HG02970 (cell line): Measurements from ENCODE around the gene CDKN2AIPNL.

Experiments
- ATAC-seq: cut with Tn5 transposase; IDR thresholded peaks from one replicate; pipeline ENCODE4 v1.9.1; 2021; ENCODE audit warnings: mild to moderate bottlenecking, moderate library complexity, moderate number of reproducible peaks; ENCODE audit not compliant: unreplicated experiment, low FRiP score

The CDKN2AIPNL gene

DNA sequence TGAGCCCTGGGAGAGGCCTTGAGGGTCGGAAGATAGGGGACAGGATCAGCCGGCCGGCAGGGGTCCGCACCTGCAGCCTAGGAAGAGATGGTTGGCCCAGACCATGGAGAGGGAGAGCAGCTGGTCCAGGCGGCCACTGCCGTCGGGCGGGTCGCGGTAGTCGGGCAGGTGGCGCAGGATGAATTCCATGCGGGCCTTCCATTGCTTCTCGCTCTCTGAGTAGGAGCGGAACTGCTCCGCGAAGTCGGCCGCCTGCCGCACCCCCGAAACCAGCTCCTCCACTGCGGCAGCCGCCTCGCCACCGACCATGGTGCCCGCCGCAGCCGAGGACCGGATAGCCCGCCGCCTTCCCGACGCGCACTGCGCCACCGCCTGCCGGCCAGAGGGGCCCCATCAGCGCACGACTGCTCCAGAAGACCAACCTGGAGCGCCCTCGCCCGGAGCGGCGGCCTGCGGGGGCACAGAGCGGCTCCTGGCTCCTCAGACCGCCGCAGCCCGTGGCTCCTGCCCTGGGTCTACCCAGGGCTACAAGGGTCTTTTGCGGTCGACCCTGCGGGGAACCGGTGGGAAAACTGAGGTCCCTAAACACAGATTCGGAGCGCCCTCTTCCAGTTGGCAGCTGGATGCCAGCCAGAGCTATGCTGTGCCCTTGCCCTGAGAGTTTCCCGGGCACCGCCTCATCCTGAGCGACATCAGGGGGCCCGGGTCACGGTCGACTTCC is at the start of gene CDKN2AIPNL:
TSS of gene CDKN2AIPNL (minus strand) at position 336 of the 721 bp plus-strand sequence. CDS start at position 309, 27 bp downstream.
- peak; percentile 95 for ATAC-seq

DNA sequence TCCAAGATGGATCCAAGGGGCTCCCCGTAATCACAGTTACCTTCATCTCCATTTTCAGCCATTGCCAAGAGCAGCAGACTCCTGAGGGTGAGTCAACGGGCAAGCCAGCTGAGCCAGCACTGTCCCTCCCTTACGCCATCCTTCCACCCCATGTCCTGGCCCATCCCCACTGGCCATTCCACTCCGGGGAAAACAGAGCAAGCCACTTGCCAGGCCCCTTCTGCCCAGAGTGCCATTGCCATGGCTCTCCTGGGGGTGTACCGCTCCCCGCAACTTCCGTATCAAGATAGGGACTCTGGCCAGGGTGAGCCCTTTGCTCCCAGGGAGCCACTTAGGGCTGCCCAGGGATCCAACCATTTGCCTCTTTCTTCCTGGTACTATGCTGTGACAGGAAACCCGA is 48.9 kb upstream of the CDKN2AIPNL start:
- ATAC-seq, result no peak

DNA sequence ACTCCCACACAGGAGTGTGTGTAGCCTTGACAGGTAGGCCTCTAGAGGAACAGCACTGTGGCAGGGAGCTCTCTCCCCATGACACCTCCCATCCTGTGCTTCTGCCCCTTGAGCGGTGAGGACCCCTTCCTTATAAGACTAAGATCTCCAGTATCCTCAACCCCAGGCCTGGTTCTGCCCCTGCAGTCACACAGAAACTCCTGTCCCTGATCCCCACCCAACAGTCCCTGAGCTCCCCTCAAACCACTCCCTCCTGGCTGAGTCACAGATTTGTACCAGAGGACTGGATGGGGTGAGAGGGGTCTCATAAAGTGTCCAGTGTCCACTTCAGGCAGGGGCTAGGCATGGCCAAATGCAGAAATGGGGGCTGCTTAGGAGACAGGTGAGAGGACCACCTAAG is 47.8 kb upstream of the CDKN2AIPNL start:
- no peak for ATAC-seq

GRCh38 chr5:134459010-134459403 is 47.3 kb upstream of the CDKN2AIPNL start:
- no peak for ATAC-seq

DNA sequence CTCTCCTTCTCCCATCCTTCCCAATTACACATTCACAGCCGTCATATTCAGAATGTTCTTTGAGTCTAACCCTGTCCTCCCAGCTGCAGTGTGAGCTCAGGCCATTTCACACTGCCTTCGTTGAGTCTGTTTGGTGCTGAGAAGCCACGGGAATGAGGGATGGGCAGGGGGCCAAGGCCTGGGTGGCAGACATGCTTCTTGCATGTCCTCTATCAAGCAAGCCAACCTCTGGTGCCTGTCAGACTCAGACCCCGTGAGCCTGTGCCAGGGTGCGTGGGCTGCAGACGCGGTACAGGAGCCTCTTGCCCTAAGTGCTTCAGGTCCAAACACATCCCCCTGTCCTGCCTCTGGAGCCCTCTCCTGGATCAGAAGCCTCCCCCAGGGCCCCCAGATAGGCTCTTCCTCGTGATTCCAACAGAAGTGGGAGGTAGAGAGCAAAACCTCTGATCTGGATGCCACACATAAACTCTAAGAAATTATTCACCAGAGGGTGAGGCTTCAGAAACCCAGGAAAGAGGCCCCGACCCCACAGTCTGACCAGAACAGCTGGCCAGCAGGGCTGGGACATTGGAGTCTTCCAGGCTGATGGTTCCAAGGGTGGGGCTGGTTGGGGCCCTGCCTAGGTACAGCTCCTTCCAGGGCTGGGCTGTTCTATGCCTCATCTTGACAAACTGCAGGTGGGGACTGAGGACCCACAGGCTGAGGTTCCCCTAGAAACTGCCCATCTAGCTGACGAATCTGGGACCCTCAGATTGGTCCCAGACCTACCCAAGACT is 46.7 kb upstream of the CDKN2AIPNL start:
- ATAC-seq, result no peak

GRCh38 chr5:134457801-134458200 is 46.1 kb upstream of the CDKN2AIPNL start:
- no peak for ATAC-seq

- no peak for ATAC-seq
Measured at GRCh38 chr5:134456825-134457224, 45.1 kb upstream of the CDKN2AIPNL start.

DNA sequence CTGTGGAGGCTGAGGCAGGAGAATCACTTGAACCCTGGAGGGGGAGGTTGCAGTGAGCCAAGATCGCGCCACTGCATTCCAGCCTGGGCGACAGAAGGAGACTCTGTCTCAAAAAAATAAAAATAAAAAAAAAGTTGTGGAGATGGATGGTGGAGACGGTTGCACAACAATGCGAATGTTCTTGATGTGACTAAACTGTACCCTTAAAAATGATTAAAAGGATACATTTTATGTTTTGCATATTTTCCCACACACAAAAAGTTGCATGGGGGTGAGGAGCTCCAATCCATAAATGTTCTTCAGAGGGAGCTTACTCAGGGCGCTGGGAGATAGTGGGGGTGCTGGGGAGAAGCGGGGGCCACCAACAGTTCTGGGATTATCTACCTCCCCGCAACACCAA is 43.8 kb upstream of the CDKN2AIPNL start:
- no peak for ATAC-seq

DNA sequence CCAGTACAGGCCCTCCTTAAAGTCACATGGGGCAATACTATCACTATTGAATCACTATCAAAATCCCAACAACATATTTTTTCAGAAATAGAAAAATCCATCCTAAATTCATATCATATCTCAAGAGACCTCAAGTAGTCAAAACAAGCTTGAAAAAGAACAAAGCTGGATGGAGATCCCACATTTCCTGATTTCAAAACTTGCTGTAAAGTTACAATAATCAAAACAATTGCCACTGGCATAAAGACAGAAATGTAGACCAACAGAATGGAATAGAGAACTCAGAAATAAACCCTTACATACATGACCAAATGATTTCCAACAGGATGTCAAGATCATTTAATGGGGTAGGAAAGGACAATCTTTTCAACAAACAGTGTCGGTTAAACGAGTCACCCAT is 41.3 kb upstream of the CDKN2AIPNL start:
- no peak for ATAC-seq

DNA sequence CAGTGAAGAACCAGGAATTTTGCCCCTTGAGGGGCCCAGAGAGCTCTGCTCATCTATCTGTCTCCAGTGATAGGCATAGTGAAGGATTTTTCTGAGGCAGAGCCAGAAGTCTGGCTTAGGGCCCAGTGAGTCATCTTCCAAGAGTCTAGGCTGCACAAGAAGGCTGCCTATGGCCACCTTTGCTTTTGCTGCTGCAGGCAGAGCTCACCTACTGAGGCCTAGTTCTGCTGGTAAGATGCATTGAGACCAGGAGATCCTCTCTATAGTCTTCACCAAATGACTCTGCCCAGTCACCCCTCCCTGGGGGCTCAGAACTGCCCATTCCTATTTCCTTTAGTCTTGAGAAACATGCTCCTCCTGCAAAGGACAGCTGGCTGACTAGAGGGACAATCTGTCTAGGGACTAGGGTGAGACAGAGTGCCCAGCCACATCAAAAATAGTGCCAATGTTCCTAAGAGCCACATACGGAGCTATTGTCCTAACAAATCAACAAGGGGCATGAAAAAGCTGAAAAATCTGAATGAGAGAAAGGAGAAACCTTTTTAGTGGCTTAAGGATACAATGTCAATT is 40.3 kb upstream of the CDKN2AIPNL start:
- no peak for ATAC-seq

GRCh38 chr5:134451225-134451935 is 39.7 kb upstream of the CDKN2AIPNL start:
- ATAC-seq, result no peak

- ATAC-seq, result no peak
Measured at GRCh38 chr5:134450374-134450773, 38.7 kb upstream of the CDKN2AIPNL start.

DNA sequence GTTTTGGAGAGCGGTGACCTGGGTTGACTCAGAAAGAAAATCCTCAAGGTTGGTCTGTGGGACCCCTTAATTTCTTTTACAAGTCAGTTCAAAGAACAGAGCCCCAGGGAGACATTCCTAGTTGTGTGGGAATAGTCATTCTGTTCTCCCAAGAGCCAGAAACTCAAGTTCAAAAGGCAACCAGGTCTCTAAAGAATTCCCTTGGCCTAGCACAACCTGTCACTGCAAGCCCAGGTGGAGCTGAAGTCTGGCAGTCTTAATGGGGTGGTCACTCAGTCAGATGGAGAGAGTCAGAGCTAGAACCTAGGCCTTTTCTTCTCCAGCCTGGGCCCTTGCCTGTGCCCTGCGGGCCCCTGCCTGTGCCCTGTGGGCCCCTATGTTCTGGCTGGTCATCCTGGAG is 37.5 kb upstream of the CDKN2AIPNL start:
- ATAC-seq, result no peak

GRCh38 chr5:134447815-134448520 is 36.3 kb upstream of the CDKN2AIPNL start:
- ATAC-seq, result no peak

GRCh38 chr5:134446938-134447337 is 35.3 kb upstream of the CDKN2AIPNL start:
- no peak for ATAC-seq

GRCh38 chr5:134445856-134446818 is 34.5 kb upstream of the CDKN2AIPNL start:
- ATAC-seq, result no peak

GRCh38 chr5:134444941-134445471 is 33.3 kb upstream of the CDKN2AIPNL start:
- no peak for ATAC-seq

- ATAC-seq, result no peak
Measured at GRCh38 chr5:134440201-134440755, 28.6 kb upstream of the CDKN2AIPNL start.
